IMR-90 (cell line): Measurements from ENCODE around the gene TENM4. TPM values are rescaled to one million over a fixed set of nuclear protein-coding genes. Genes with fewer than 3 reads are reported as not detected.

Source experiments
- ATAC-seq: fragments of 200-7000 bp; cut with Tn5 transposase; 2 replicates; pipeline ENCODE4 v1.9.1; 2020; ENCODE audit warnings: low read depth, mild to moderate bottlenecking, moderate library complexity
- BruUV-seq: library from RNA; stranded (reverse); fragments of 400-500 nt; replicated peaks from 2 replicates; lab custom pipeline; 2021; lab: Mats Ljungman, UMichigan
- CTCF ChIA-PET: fragments of 300-600 bp; formaldehyde crosslinking; extraction: SDS; loops from one replicate; lab custom pipeline; 2021; ENCODE audit warnings: antibody characterized with exemption; lab: Yijun Ruan, JAX
- POLR2A ChIA-PET: fragments of 300-600 bp; sonication (Branson Sonifier 250); formaldehyde crosslinking; loops from one replicate; lab custom pipeline; 2022; ENCODE audit warnings: antibody characterized with exemption; ENCODE audit not compliant: unreplicated experiment; lab: Charles Lee
- DNase-seq: peaks from one replicate; pipeline ENCODE4 v3.0.0; 2013
- H2AFZ ChIP-seq: replicated peaks from 2 replicates; pipeline ENCODE3; 2013; ENCODE audit warnings: low read length, mild to moderate bottlenecking; ENCODE audit not compliant: poor library complexity
- H2AK5ac ChIP-seq: 2 replicates; pipeline ENCODE4 v1.6.1; 2013; ENCODE audit warnings: low read depth, low read length, inconsistent platforms
- H2AK9ac ChIP-seq: replicated peaks from 2 replicates; pipeline ENCODE3; 2013; ENCODE audit warnings: mild to moderate bottlenecking, low read depth, low read length, moderate library complexity; ENCODE audit not compliant: poor library complexity
- H2BK120ac ChIP-seq: 2 replicates; pipeline ENCODE4 v1.6.1; 2013; ENCODE audit warnings: low read depth, low read length, inconsistent platforms
- H2BK15ac ChIP-seq: 3 replicates; pipeline ENCODE4 v1.6.1; 2013; ENCODE audit warnings: low read depth, low read length, inconsistent platforms
- H2BK20ac ChIP-seq: 2 replicates; pipeline ENCODE4 v1.6.1; 2013; ENCODE audit warnings: low read depth, mild to moderate bottlenecking, inconsistent platforms, low read length, moderate library complexity
- H2BK5ac ChIP-seq: 2 replicates; pipeline ENCODE4 v1.6.1; 2013; ENCODE audit warnings: mild to moderate bottlenecking, low read depth, low read length, inconsistent platforms; ENCODE audit not compliant: poor library complexity, severe bottlenecking
- H3K14ac ChIP-seq: replicated peaks from 2 replicates; pipeline ENCODE4 v1.6.1; 2013; ENCODE audit warnings: low read depth, low read length, inconsistent platforms
- H3K18ac ChIP-seq: 2 replicates; pipeline ENCODE4 v1.6.1; 2013; ENCODE audit warnings: low read depth, low read length, control low read depth
- H3K23ac ChIP-seq: 2 replicates; pipeline ENCODE4 v1.6.1; 2013; ENCODE audit warnings: low read depth, low read length, inconsistent platforms
- H3K27ac ChIP-seq: 2 replicates; pipeline ENCODE4 v1.5.1; 2013; ENCODE audit warnings: mild to moderate bottlenecking, control low read depth, low read length; ENCODE audit not compliant: insufficient read depth
- H3K27me3 ChIP-seq: 2 replicates; pipeline ENCODE4 v1.6.1; 2013; ENCODE audit warnings: low read length; ENCODE audit not compliant: control insufficient read depth, insufficient read depth
- H3K36me3 ChIP-seq: 2 replicates; pipeline ENCODE4 v1.6.1; 2013; ENCODE audit warnings: low read length, mixed read lengths; ENCODE audit not compliant: control insufficient read depth, insufficient read depth
- H3K4ac ChIP-seq: 2 replicates; pipeline ENCODE4 v1.6.1; 2013; ENCODE audit warnings: low read depth, low read length, inconsistent platforms
- H3K4me1 ChIP-seq: 2 replicates; pipeline ENCODE4 v1.6.1; 2013; ENCODE audit warnings: low read length, mixed read lengths; ENCODE audit not compliant: control insufficient read depth, insufficient read depth
- H3K4me2 ChIP-seq: 2 replicates; pipeline ENCODE4 v1.6.1; 2013; ENCODE audit warnings: low read depth, mild to moderate bottlenecking, control low read depth, low read length, moderate library complexity
- H3K4me3 ChIP-seq: 2 replicates; pipeline ENCODE4 v1.5.1; 2013; ENCODE audit warnings: low read depth, mild to moderate bottlenecking, control low read depth, low read length, moderate library complexity; ENCODE audit not compliant: insufficient read depth
- H3K56ac ChIP-seq: 2 replicates; pipeline ENCODE4 v1.6.1; 2013; ENCODE audit warnings: low read length, inconsistent platforms; ENCODE audit not compliant: insufficient read depth; ENCODE audit errors: extremely low read depth
- H3K79me1 ChIP-seq, 2 experiments: 2 replicates each; pipeline ENCODE4 v1.6.1; 2013; ENCODE audit warnings: low read length in 2 of 2, inconsistent platforms in 1 of 2, low read depth in 1 of 2
- H3K9ac ChIP-seq: 2 replicates; pipeline ENCODE4 v1.6.1; 2013; ENCODE audit warnings: low read depth, low read length, control low read depth
- H3K9me1 ChIP-seq: 2 replicates; pipeline ENCODE4 v1.6.1; 2013; ENCODE audit warnings: low read length, inconsistent platforms; ENCODE audit not compliant: insufficient read depth
- H3K9me3 ChIP-seq: 2 replicates; pipeline ENCODE4 v1.6.1; 2013; ENCODE audit warnings: low read length; ENCODE audit not compliant: control insufficient read depth, insufficient read depth
- H4K20me1 ChIP-seq: 2 replicates; pipeline ENCODE4 v1.6.1; 2013; ENCODE audit warnings: low read length, inconsistent platforms; ENCODE audit not compliant: insufficient read depth
- H4K5ac ChIP-seq: 2 replicates; pipeline ENCODE4 v1.6.1; 2013; ENCODE audit warnings: mild to moderate bottlenecking, low read depth, low read length, control low read depth
- H4K8ac ChIP-seq, 2 experiments: 2 replicates each; pipeline ENCODE4 v1.6.1; 2013; ENCODE audit warnings: low read depth in 2 of 2, low read length in 2 of 2, control low read depth in 1 of 2, inconsistent platforms in 1 of 2
- H4K91ac ChIP-seq: 2 replicates; pipeline ENCODE4 v1.6.1; 2013; ENCODE audit warnings: low read depth, low read length, inconsistent platforms; ENCODE audit not compliant: insufficient read depth
- MAFK ChIP-seq: IDR thresholded peaks from 2 replicates; pipeline ENCODE4 v1.6.1; 2012; ENCODE audit warnings: low read depth, low read length, improper control_type of control experiment
- dilution Hi-C: fragments of 300-500 bp; cut with HindIII; formaldehyde crosslinking; loops from one replicate; pipeline ENCODE4 v1.14.3; 2018; ENCODE audit warnings: low sequenced_read_pairs; ENCODE audit not compliant: unreplicated experiment
- in situ Hi-C: fragments of 300-500 bp; cut with MboI; formaldehyde crosslinking; loops from 3 replicates; pipeline ENCODE4 v1.14.3; 2019; ENCODE audit warnings: low sequenced_read_pairs, inconsistent platforms, mixed read lengths
- intact Hi-C: fragments of 100-400 bp; cut with micrococcal nuclease; formaldehyde crosslinking; loops from 2 replicates; pipeline ENCODE4 v1.10.0; 2022
- polyA plus RNA-seq, 3 experiments: library from polyadenylated mRNA; depleted of rRNA; stranded (reverse); fragments of >200 nt; gene quantifications; 2 replicates each; pipeline ENCODE4 v1.2.3, GENCODE V29; 2012; ENCODE audit warnings: low replicate concordance in 1 of 3
- total RNA-seq: library from RNA; depleted of rRNA; stranded (reverse); fragments of >200 nt; gene quantifications from 2 replicates; pipeline ENCODE4 v1.2.3, GENCODE V29; 2012
- TF ChIP-seq, protein P1 (sequence below): fragments of 150-350 bp; IDR thresholded peaks from 2 replicates; pipeline ENCODE4 v1.6.1; 2017; ENCODE audit warnings: mild to moderate bottlenecking, antibody characterized with exemption, low read length, low read depth

The TENM4 gene
- total and polyA plus RNA-seq, 2 of the 4 experiments (the other 2 are of a cell fraction), result 7.4 to 9.0 TPM

DNA sequence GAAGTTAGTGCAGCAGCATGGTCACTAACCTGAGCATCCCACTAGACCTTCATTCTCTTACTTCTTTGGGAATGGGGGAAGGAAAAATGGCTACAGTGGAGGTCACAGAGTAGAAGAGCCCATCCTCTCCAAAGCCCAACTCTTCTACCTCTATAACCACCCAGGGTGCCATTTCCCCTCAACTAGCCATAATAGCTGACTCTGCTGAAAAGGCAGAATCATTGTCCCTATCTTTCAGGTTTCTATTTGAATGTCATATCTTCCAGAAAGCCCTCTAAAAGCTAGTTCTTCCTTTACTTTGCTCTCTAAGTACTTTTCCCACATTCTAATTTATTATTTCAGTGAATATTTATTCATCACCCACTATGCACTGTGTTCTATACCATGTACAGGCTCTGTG is 421.6 kb downstream of the TENM4 start:
- Histone ChIP-seq H2AK5ac (peak overlapping the region; percentile 31; the same call in 1 of the 2 replicates), H2BK15ac (peak overlapping the region; percentile 45; the same call in 2 of the 3 replicates), H3K36me3 (no peaks in the 10 kb centered on the region), H3K23ac (peak overlapping the region; percentile 13; the same call in 1 of the 2 replicates), H3K9me3 (no peaks in the 10 kb centered on the region), H3K14ac (peak overlapping the region; percentile 74), H4K5ac (peak overlapping the region; percentile 68), H2AK9ac (no peak overlapping the region), H3K27ac (peak overlapping the region; percentile 91; the same call in 1 of the 2 replicates), H4K20me1 (no peaks in the 10 kb centered on the region), H3K4me2 (no peak overlapping the region), H3K4me3 (no peak overlapping the region), H3K4ac (peak overlapping the region; percentile 45; the same call in 1 of the 2 replicates), H3K9ac (no peak overlapping the region; the same call in 1 of the 2 replicates), H2AFZ (no peak overlapping the region), H3K4me1 (peaks cover 14% of the 10 kb centered on the region), H3K79me1 (no peaks in the 10 kb centered on the region), H4K91ac (peak overlapping the region; percentile 62), H4K8ac (peak overlapping the region; percentile 48 to 49; a peak in 1 of 4 replicates), H2BK20ac (peak overlapping the region; percentile 83; the same call in 1 of the 2 replicates), H3K27me3 (no peaks in the 10 kb centered on the region), H3K56ac (no peak overlapping the region), H3K9me1 (peaks cover 13% of the 10 kb centered on the region), H2BK5ac (peak overlapping the region; percentile 73), H2BK120ac (peak overlapping the region; percentile 83), H3K18ac (peak overlapping the region; percentile 84)
- ChIA-PET POLR2A (no interaction called here), CTCF (interaction anchor here (0.7 kb wide), 1 partner anchor 136 kb away, joined by 3 read pairs; no protein-coding TSS in a partner anchor)
- peak; percentile 79 for TF ChIP-seq MAFK
- TF ChIP-seq, protein P1, sequence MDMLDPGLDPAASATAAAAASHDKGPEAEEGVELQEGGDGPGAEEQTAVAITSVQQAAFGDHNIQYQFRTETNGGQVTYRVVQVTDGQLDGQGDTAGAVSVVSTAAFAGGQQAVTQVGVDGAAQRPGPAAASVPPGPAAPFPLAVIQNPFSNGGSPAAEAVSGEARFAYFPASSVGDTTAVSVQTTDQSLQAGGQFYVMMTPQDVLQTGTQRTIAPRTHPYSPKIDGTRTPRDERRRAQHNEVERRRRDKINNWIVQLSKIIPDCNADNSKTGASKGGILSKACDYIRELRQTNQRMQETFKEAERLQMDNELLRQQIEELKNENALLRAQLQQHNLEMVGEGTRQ, result no peak
- DNase-seq (no peak), ATAC-seq (no peak)
- in situ Hi-C loops, result no loop called here
- no TSS peak for BruUV-seq
- dilution Hi-C loops, result no loop called here
- intact Hi-C loops, result no loop called here
